H1 (cell line): ENCODE data around the gene SRPX. TPM values are rescaled to one million over a fixed set of nuclear protein-coding genes. Genes with fewer than 3 reads are reported as not detected.

Experiments used
- CTCF ChIA-PET: fragments of 300-600 bp; sonication (Branson Sonifier 250); formaldehyde crosslinking; loops from one replicate; lab custom pipeline; 2021; ENCODE audit not compliant: partially characterized antibody; lab: Charles Lee
- POLR2A ChIA-PET: fragments of 300-600 bp; sonication (Branson Sonifier 250); formaldehyde crosslinking; loops from one replicate; lab custom pipeline; 2021; ENCODE audit warnings: inconsistent platforms; ENCODE audit not compliant: partially characterized antibody; lab: Charles Lee
- DNase-seq, 2 experiments: peaks; one replicate each; pipeline versions ENCODE4 v3.0.0 to v3.0.0-alpha.2; 2010 to 2022; ENCODE audit warnings: low spot score in 2 of 2, low read depth in 1 of 2, mixed read lengths in 1 of 2
- FAIRE-seq: peaks from 2 replicates; lab custom pipeline; 2011; peaks lifted over from hg19 to GRCh38; lab: Jason Lieb, UNC
- H2AFZ ChIP-seq: 2 replicates; pipeline ENCODE4 v1.8.1; 2012; ENCODE audit warnings: low read length, inconsistent platforms
- H2AK5ac ChIP-seq: 2 replicates; pipeline ENCODE4 v1.6.1; 2013; ENCODE audit warnings: low read depth, low read length
- H2BK120ac ChIP-seq: replicated peaks from 2 replicates; pipeline ENCODE3; 2013; ENCODE audit warnings: low read depth, low read length, inconsistent platforms
- H2BK12ac ChIP-seq: 2 replicates; pipeline ENCODE4 v1.6.1; 2013; ENCODE audit warnings: low read depth, low read length
- H2BK15ac ChIP-seq: 2 replicates; pipeline ENCODE4 v1.6.1; 2013; ENCODE audit warnings: low read length
- H2BK20ac ChIP-seq: 2 replicates; pipeline ENCODE4 v1.6.1; 2013; ENCODE audit warnings: low read length
- H2BK5ac ChIP-seq: 2 replicates; pipeline ENCODE4 v1.6.1; 2013; ENCODE audit warnings: low read depth, low read length
- H3K14ac ChIP-seq: 2 replicates; pipeline ENCODE4 v1.6.1; 2013; ENCODE audit warnings: inconsistent platforms; ENCODE audit not compliant: insufficient read length
- H3K18ac ChIP-seq: 2 replicates; pipeline ENCODE4 v1.6.1; 2013; ENCODE audit warnings: low read length; ENCODE audit errors: extremely low read depth
- H3K23ac ChIP-seq: 2 replicates; pipeline ENCODE4 v1.6.1; 2013; ENCODE audit warnings: inconsistent platforms; ENCODE audit not compliant: insufficient read length
- H3K23me2 ChIP-seq: 2 replicates; pipeline ENCODE4 v1.6.1; 2013; ENCODE audit warnings: low read depth, low read length
- H3K27ac ChIP-seq: 2 replicates; pipeline ENCODE4 v1.6.1; 2011; ENCODE audit warnings: low read depth, low read length, inconsistent platforms
- H3K27me3 ChIP-seq, 4 experiments: replicated peaks in 1 of 4; 1 replicate in 1 of 4; 2 replicates in 3 of 4; pipeline versions ENCODE4 v1.6.1 to v1.8.1; 2011 to 2013; ENCODE audit warnings: low read length in 3 of 4, mild to moderate bottlenecking in 3 of 4, inconsistent platforms in 2 of 4, mixed read lengths in 2 of 4, moderate library complexity in 1 of 4; ENCODE audit not compliant: control insufficient read depth in 3 of 4, insufficient read depth in 3 of 4; ENCODE audit errors: extremely low read depth in 1 of 4
- H3K36me3 ChIP-seq, 4 experiments: 2 replicates each; pipeline versions ENCODE4 v1.6.1 to v1.8.1; 2011 to 2013; ENCODE audit warnings: mild to moderate bottlenecking in 4 of 4, low read length in 3 of 4, moderate library complexity in 2 of 4, control low read depth in 1 of 4, inconsistent platforms in 1 of 4; ENCODE audit not compliant: insufficient read depth in 4 of 4, control insufficient read depth in 2 of 4
- H3K4ac ChIP-seq: replicated peaks from 2 replicates; pipeline ENCODE3; 2013; ENCODE audit warnings: low read length, low read depth, mixed read lengths, inconsistent platforms; ENCODE audit not compliant: insufficient read length
- H3K4me1 ChIP-seq, 4 experiments: replicated peaks in 1 of 4; 1 replicate in 1 of 4; 2 replicates in 3 of 4; pipeline versions ENCODE4 v1.6.1 to v1.8.1; 2011 to 2013; ENCODE audit warnings: low read length in 3 of 4, inconsistent platforms in 2 of 4, mixed read lengths in 1 of 4; ENCODE audit not compliant: insufficient read depth in 4 of 4, control insufficient read depth in 3 of 4
- H3K4me2 ChIP-seq, 2 experiments: 2 replicates each; pipeline versions ENCODE4 v1.6.1 to v1.8.1; 2011 to 2013; ENCODE audit warnings: low read depth in 2 of 2, low read length in 2 of 2, control low read depth in 1 of 2, inconsistent platforms in 1 of 2, mild to moderate bottlenecking in 1 of 2; ENCODE audit not compliant: insufficient read depth in 1 of 2
- H3K4me3 ChIP-seq, 4 experiments: fragments of 200-600, 300-600 bp in 1 of 4; sonication (generic), shearing (Covaris generic), sonication (Bioruptor Twin) in 1 of 4; 2 replicates each; pipeline versions ENCODE4 v1.5.1 to v1.8.1; 2011 to 2016; ENCODE audit warnings: low read length in 4 of 4, low read depth in 3 of 4, control low read depth in 2 of 4, inconsistent platforms in 2 of 4, mild to moderate bottlenecking in 2 of 4, mixed read lengths in 1 of 4, moderate library complexity in 1 of 4; ENCODE audit not compliant: insufficient read depth in 2 of 4; ENCODE audit errors: extremely low read depth in 1 of 4
- H3K56ac ChIP-seq: replicated peaks from 2 replicates; pipeline ENCODE3; 2013; ENCODE audit warnings: low read depth, mild to moderate bottlenecking, mixed read lengths, low read length, inconsistent platforms; ENCODE audit not compliant: insufficient read length
- H3K79me1 ChIP-seq: 2 replicates; pipeline ENCODE4 v1.6.1; 2013; ENCODE audit warnings: low read depth, low read length, control low read depth
- H3K79me2 ChIP-seq, 2 experiments: 2 replicates each; pipeline versions ENCODE4 v1.6.1 to v1.8.1; 2012 to 2013; ENCODE audit warnings: low read length in 2 of 2, mild to moderate bottlenecking in 2 of 2, inconsistent platforms in 1 of 2; ENCODE audit not compliant: insufficient read depth in 2 of 2, control insufficient read depth in 1 of 2
- H3K9ac ChIP-seq, 4 experiments: replicated peaks in 1 of 4; 1 replicate in 1 of 4; 2 replicates in 3 of 4; pipeline versions ENCODE4 v1.6.1 to v1.8.1; 2011 to 2013; ENCODE audit warnings: low read depth in 3 of 4, low read length in 3 of 4, control low read depth in 2 of 4, mild to moderate bottlenecking in 2 of 4, moderate library complexity in 2 of 4, inconsistent platforms in 1 of 4; ENCODE audit errors: extremely low read depth in 1 of 4
- H3K9me3 ChIP-seq, 2 experiments: 2 replicates each; pipeline versions ENCODE4 v1.6.1 to v1.8.1; 2012 to 2013; ENCODE audit warnings: mild to moderate bottlenecking in 2 of 2, moderate library complexity in 2 of 2, control low read depth in 1 of 2, inconsistent platforms in 1 of 2, low read depth in 1 of 2, low read length in 1 of 2, mixed read lengths in 1 of 2; ENCODE audit not compliant: insufficient read depth in 2 of 2
- H4K20me1 ChIP-seq, 2 experiments: replicated peaks in 1 of 2; 2 replicates each; pipeline versions ENCODE3 to v1.8.1; 2011 to 2013; ENCODE audit warnings: inconsistent platforms in 2 of 2, low read length in 2 of 2, mild to moderate bottlenecking in 1 of 2; ENCODE audit not compliant: insufficient read depth in 2 of 2, control insufficient read depth in 1 of 2
- H4K5ac ChIP-seq: 2 replicates; pipeline ENCODE4 v1.6.1; 2013; ENCODE audit warnings: low read length, low read depth, mixed read lengths, inconsistent platforms; ENCODE audit not compliant: insufficient read length
- H4K8ac ChIP-seq: 2 replicates; pipeline ENCODE4 v1.8.0; 2013; ENCODE audit warnings: mild to moderate bottlenecking, moderate library complexity, low read length, inconsistent platforms; ENCODE audit not compliant: insufficient read depth; ENCODE audit errors: extremely low read depth
- H4K91ac ChIP-seq: replicated peaks from 2 replicates; pipeline ENCODE3; 2013; ENCODE audit warnings: low read length, mixed read lengths, inconsistent platforms; ENCODE audit not compliant: insufficient read length
- CBX5 ChIP-seq: fragments of 300-800, 300-1000 bp; sonication (generic); IDR thresholded peaks from 2 replicates; pipeline ENCODE4 v1.7.1; 2016; ENCODE audit warnings: antibody characterized with exemption, low read length, low read depth
- CBX8 ChIP-seq: fragments of 300-800, 300-1000 bp; sonication (generic); IDR thresholded peaks from 2 replicates; pipeline ENCODE4 v1.7.1; 2016; ENCODE audit warnings: low read depth, low read length, borderline replicate concordance
- CHD1 ChIP-seq: IDR thresholded peaks from 2 replicates; pipeline ENCODE4 v1.6.1; 2012; ENCODE audit warnings: low read depth, low read length, improper control_type of control experiment
- CTCF ChIP-seq, 3 experiments: IDR thresholded peaks; 1 replicate in 2 of 3; 2 replicates in 1 of 3; pipeline versions ENCODE4 v1.5.1 to v1.6.1; 2011; ENCODE audit warnings: low read length in 3 of 3, mild to moderate bottlenecking in 3 of 3, inconsistent platforms in 2 of 3, low read depth in 1 of 3, moderate library complexity in 1 of 3; ENCODE audit not compliant: insufficient read depth in 1 of 3; ENCODE audit errors: control extremely low read depth in 1 of 3
- HDAC2 ChIP-seq, 2 experiments: fragments of 300-600 bp in 1 of 2; sonication (generic) in 1 of 2; IDR thresholded peaks; 2 replicates each; pipeline ENCODE4 v1.6.1; 2011 to 2012; ENCODE audit warnings: low read depth in 2 of 2, low read length in 2 of 2, mild to moderate bottlenecking in 2 of 2, moderate library complexity in 2 of 2, borderline replicate concordance in 1 of 2, inconsistent platforms in 1 of 2
- KDM1A ChIP-seq: fragments of 200-600, 300-600 bp; sonication (generic); IDR thresholded peaks from 2 replicates; pipeline ENCODE4 v1.7.1; 2016; ENCODE audit warnings: mild to moderate bottlenecking, low read length, borderline replicate concordance
- POLR2A ChIP-seq, 2 experiments: IDR thresholded peaks; 1 replicate in 1 of 2; 2 replicates in 1 of 2; pipeline ENCODE4 v1.6.1; 2011; ENCODE audit warnings: low read depth in 2 of 2, low read length in 2 of 2, mild to moderate bottlenecking in 2 of 2; ENCODE audit errors: control extremely low read depth in 1 of 2
- POLR2AphosphoS5 ChIP-seq: IDR thresholded peaks from 2 replicates; pipeline ENCODE4 v1.6.1; 2011; ENCODE audit warnings: low read depth, low read length
- RXRA ChIP-seq: IDR thresholded peaks from 2 replicates; pipeline ENCODE4 v1.6.1; 2011; ENCODE audit warnings: low read depth, mild to moderate bottlenecking, low read length, moderate library complexity; ENCODE audit not compliant: insufficient read depth
- SIX5 ChIP-seq: IDR thresholded peaks from 2 replicates; pipeline ENCODE4 v1.6.1; 2011; ENCODE audit warnings: mild to moderate bottlenecking, low read depth, low read length
- SP1 ChIP-seq: IDR thresholded peaks from 2 replicates; pipeline ENCODE4 v1.6.1; 2011; ENCODE audit warnings: low read depth, low read length
- TAF7 ChIP-seq: optimal IDR thresholded peaks from 2 replicates; pipeline ENCODE3; 2011; ENCODE audit warnings: low read depth, mild to moderate bottlenecking, inconsistent platforms, low read length, moderate library complexity, borderline replicate concordance
- TEAD4 ChIP-seq: IDR thresholded peaks from 2 replicates; pipeline ENCODE4 v1.6.1; 2012; ENCODE audit warnings: low read depth, low read length, inconsistent platforms, mixed read lengths
- WGBS, 2 experiments: shearing (Covaris generic) in 1 of 2; methylation state at CpG; one replicate each; pipeline versions ENCODE4 v1.1.6 to v1.1.7; 2013 to 2015; ENCODE audit warnings: low lambda C conversion rate in 2 of 2, mixed read lengths in 2 of 2, inconsistent platforms in 1 of 2, low coverage in 1 of 2, missing lambda C conversion rate in 1 of 2; ENCODE audit not compliant: insufficient replicate concordance in 2 of 2, insufficient coverage in 1 of 2, insufficient read length in 1 of 2; ENCODE audit errors: extremely low coverage in 1 of 2, missing lambda C conversion rate in 1 of 2; 5-methylcytosine and 5-hydroxymethylcytosine counted together
- polyA plus RNA-seq, 7 experiments: library from polyadenylated mRNA; depleted of rRNA in 3 of 7; stranded (reverse) in 5 of 7; unstranded in 2 of 7; fragments of >200 nt in 5 of 7; fragments of 200-250 nt in 2 of 7; gene quantifications; 1 replicate in 5 of 7; 2 replicates in 1 of 7; 4 replicates in 1 of 7; pipeline versions ENCODE4 v1.2.1 to v1.2.3, GENCODE V29; 2011 to 2013; ENCODE audit warnings: missing spikeins in 2 of 7, mixed read lengths in 2 of 7
- total RNA-seq: library from RNA; stranded (reverse); fragmentation: NEBNext Ultra II Directional; extraction: Animal tissue kit (Norgen Biotek cat#: 25700); gene quantifications from 2 replicates; pipeline ENCODE4 v1.2.1, GENCODE V29; 2021

SRPX gene
- total and polyA plus RNA-seq, 2 of the 8 experiments (the other 6 are each of a cell fraction or from before 2014, with no cell fraction given) = 7.6 to 10.4 TPM

GRCh38 chrX:38102875-38103274, 117.8 kb downstream of the SRPX start:
- Histone ChIP-seq H3K27me3 (no peaks in the 10 kb centered on the region), H3K36me3 (no peaks in the 10 kb centered on the region), H4K5ac (no peak overlapping the region), H3K18ac (no peak overlapping the region), H4K20me1 (no peaks in the 10 kb centered on the region), H3K79me2 (no peaks in the 10 kb centered on the region), H4K91ac (no peak overlapping the region), H3K9ac (no peak overlapping the region), H2AFZ (no peak overlapping the region), H3K14ac (no peak overlapping the region), H2BK120ac (no peak overlapping the region), H3K4me1 (no peaks in the 10 kb centered on the region), H3K4ac (no peak overlapping the region), H3K4me3 (no peak overlapping the region), H3K27ac (no peak overlapping the region), H2AK5ac (no peak overlapping the region), H2BK15ac (no peak overlapping the region), H3K56ac (no peak overlapping the region), H3K23ac (no peak overlapping the region), H3K79me1 (no peaks in the 10 kb centered on the region), H4K8ac (no peak overlapping the region), H2BK5ac (no peak overlapping the region), H3K4me2 (no peak overlapping the region), H2BK20ac (no peak overlapping the region), H3K9me3 (no peaks in the 10 kb centered on the region), H2BK12ac (no peak overlapping the region), H3K23me2 (no peaks in the 10 kb centered on the region)
- POLR2A ChIA-PET = no interaction called here
- no peak for FAIRE-seq
- 89% methylated on average over 1 of the region's 1 CpG; no CpG with 5 or more reads in 1 of the 2 experiments for WGBS, 2 experiments
- CTCF ChIA-PET = interaction anchor here (1.9 kb wide), 1 partner anchor 9 kb away, joined by 4 read pairs; no protein-coding TSS in a partner anchor
- DNase-seq = no peak
- TF ChIP-seq TEAD4 (no peak), CHD1 (no peak), KDM1A (no peak), RXRA (no peak), SP1 (no peak), POLR2AphosphoS5 (no peak), POLR2A (IDR thresholded peaks at IDR 0.05; ENCODE audit: control extremely low read depth in 1 of 2, low read depth in 2 of 2, low read length in 2 of 2) (no peak), TAF7 (no peak), CBX5 (no peak), HDAC2 (IDR thresholded peaks at IDR 0.05; ENCODE audit: borderline replicate concordance in 1 of 2, low read depth in 2 of 2, low read length in 2 of 2) (no peak), CTCF (IDR thresholded peaks at IDR 0.05; ENCODE audit: control extremely low read depth in 1 of 3, insufficient read depth in 1 of 3, low read depth in 1 of 3, low read length in 3 of 3) (no peak), SIX5 (no peak), CBX8 (no peak)
